BLaER1 treated with 17β-estradiol and CSF1 and Interleukin-3, amounts not matched to agents 10 nM and 100 nM (cell line): ENCODE results near the gene S100A1.

Experiments used
- H3K27ac ChIP-seq, 11 experiments: shearing (Covaris generic); formaldehyde crosslinking; 2 replicates each; pipeline ENCODE4 v1.8.1; 2022
- H3K27me3 ChIP-seq, 11 experiments: shearing (Covaris generic); formaldehyde crosslinking; 2 replicates each; pipeline ENCODE4 v1.8.1; 2022
- H3K36me3 ChIP-seq, 11 experiments: shearing (Covaris generic); formaldehyde crosslinking; 2 replicates each; pipeline ENCODE4 v1.8.1; 2022
- H3K4me1 ChIP-seq, 10 experiments: shearing (Covaris generic); formaldehyde crosslinking; 2 replicates each; pipeline ENCODE4 v1.8.1; 2022
- H3K4me2 ChIP-seq, 11 experiments: shearing (Covaris generic); formaldehyde crosslinking; 2 replicates each; pipeline ENCODE4 v1.8.1; 2022
- H3K4me3 ChIP-seq, 10 experiments: shearing (Covaris generic); formaldehyde crosslinking; 2 replicates each; pipeline ENCODE4 v1.8.1; 2022
- H3K9ac ChIP-seq, 11 experiments: shearing (Covaris generic); formaldehyde crosslinking; 2 replicates each; pipeline ENCODE4 v1.8.1; 2022
- H3K9me3 ChIP-seq, 11 experiments: shearing (Covaris generic); formaldehyde crosslinking; replicated peaks in 1 of 11; 2 replicates each; pipeline ENCODE4 v1.8.1; 2022
- H4K20me1 ChIP-seq, 11 experiments: shearing (Covaris generic); formaldehyde crosslinking; 2 replicates each; pipeline ENCODE4 v1.8.1; 2022
- Cebpa-rat ChIP-seq, 11 experiments: shearing (Covaris generic); IDR thresholded peaks; 2 replicates each; pipeline ENCODE4 v1.8.1; 2022

The S100A1 gene

GRCh38 chr1:153614189-153614900 lies 13.9 kb upstream of the S100A1 start:
- Histone ChIP-seq H3K9ac (no peak overlapping the region), H3K36me3 (peaks cover 9 to 16% (median 13%) of the 10 kb centered on the region in 11 experiments; a peak in 21 of 22 replicates), H3K27me3 (no peaks in the 10 kb centered on the region), H3K27ac (peak overlapping the region in 2 of 11 experiments; percentile 2 to 3; a peak in 2 of 22 replicates), H3K4me2 (peak overlapping the region in 9 of 11 experiments; percentile 11 to 71 (median 50); a peak in 16 of 22 replicates), H3K4me3 (no peak overlapping the region), H4K20me1 (no peaks in the 10 kb centered on the region), H3K4me1 (peaks cover 46 to 84% (median 62%) of the 10 kb centered on the region in 10 experiments), H3K9me3 (peaks cover 0 to 1% (median 0%) of the 10 kb centered on the region in 11 experiments; a peak in 2 of 22 replicates)
- TF ChIP-seq Cebpa-rat (IDR thresholded peaks at IDR 0.05) = no peak

DNA sequence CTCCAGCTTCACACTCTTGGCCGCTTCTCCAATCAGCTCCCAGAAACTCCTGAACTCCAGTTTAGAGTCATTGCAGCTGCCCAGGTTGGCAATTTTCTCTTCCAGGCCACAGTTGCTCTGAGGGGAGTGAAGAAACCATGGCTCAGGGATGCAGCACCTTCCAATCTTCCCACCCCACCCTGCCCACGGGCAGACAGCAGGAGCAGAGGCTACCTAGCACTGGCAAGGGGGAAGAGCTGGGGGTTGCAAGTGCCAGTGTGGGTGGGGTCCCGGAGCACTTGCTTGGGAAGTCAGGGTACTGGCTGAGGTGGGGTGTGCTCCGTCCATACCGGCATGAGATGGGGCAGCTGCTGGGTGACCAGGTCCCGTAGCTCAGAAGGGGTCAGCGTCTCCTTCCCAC lies 13.3 kb upstream of the S100A1 start:
- Histone ChIP-seq H3K4me2 (peak overlapping the region in 9 of 11 experiments; percentile 11 to 71 (median 50); a peak in 15 of 22 replicates), H3K27ac (0 out of 22 replicates have a peak overlapping the region, but pooled peaks of 2 of the 11 experiments have one; percentile 2 to 61), H3K27me3 (no peaks in the 10 kb centered on the region), H3K4me1 (peaks cover 41 to 84% (median 57%) of the 10 kb centered on the region in 10 experiments), H3K4me3 (no peak overlapping the region), H3K36me3 (peaks cover 15 to 22% (median 19%) of the 10 kb centered on the region in 11 experiments), H4K20me1 (no peaks in the 10 kb centered on the region), H3K9me3 (peaks cover 0 to 7% (median 6%) of the 10 kb centered on the region in 11 experiments; a peak in 12 of 22 replicates), H3K9ac (no peak overlapping the region)
- no peak for TF ChIP-seq Cebpa-rat (IDR thresholded peaks at IDR 0.05)

DNA sequence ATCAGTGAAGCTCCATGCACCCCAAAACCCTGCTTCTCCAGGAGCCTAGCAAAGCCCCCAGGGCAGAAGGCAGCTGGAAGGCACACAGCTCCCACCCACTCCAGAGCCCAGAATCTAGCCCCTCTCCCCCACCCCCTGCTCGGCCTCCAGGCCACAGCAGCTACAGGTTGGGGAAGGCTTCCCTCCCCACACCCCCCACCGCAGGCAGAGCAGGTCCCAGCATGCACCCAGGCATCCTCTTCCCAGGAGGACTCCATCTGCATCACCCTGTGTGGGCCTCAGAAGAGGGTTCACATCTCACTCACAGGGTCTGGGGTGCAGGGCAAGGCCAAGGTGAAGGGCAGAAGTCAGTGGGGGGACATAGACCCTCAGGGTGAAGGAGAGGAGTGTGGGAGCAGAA lies 12.8 kb upstream of the S100A1 start:
- Histone ChIP-seq H3K4me1 (peaks cover 36 to 83% (median 52%) of the 10 kb centered on the region in 10 experiments), H3K4me3 (no peak overlapping the region), H3K36me3 (peaks cover 20 to 27% (median 24%) of the 10 kb centered on the region in 11 experiments), H3K27ac (peak overlapping the region in 5 of 11 experiments; percentile 25 to 62 (median 43); a peak in 5 of 22 replicates), H3K27me3 (no peaks in the 10 kb centered on the region), H4K20me1 (no peaks in the 10 kb centered on the region), H3K4me2 (0 out of 22 replicates have a peak overlapping the region, but pooled peaks of 3 of the 11 experiments have one; percentile 11 to 82 (median 70)), H3K9me3 (peaks cover 0 to 12% (median 10%) of the 10 kb centered on the region in 11 experiments; a peak in 12 of 22 replicates), H3K9ac (no peak overlapping the region)
- no peak for TF ChIP-seq Cebpa-rat (IDR thresholded peaks at IDR 0.05)

GRCh38 chr1:153616144-153616916 lies 11.9 kb upstream of the S100A1 start, which contains the start of gene S100A14:
Gene S100A14 (minus strand): TSS chr1:153616325. CDS start chr1:153615858, 467 bp downstream.
- Histone ChIP-seq H3K9me3 (peaks cover 0 to 17% (median 11%) of the 10 kb centered on the region in 11 experiments; a peak in 12 of 22 replicates), H3K36me3 (peaks cover 26 to 36% (median 32%) of the 10 kb centered on the region in 11 experiments), H3K27me3 (no peaks in the 10 kb centered on the region)

GRCh38 chr1:153616917-153617311 lies 11.3 kb upstream of the S100A1 start:
- Histone ChIP-seq H3K4me3 (no peak overlapping the region), H3K27me3 (no peaks in the 10 kb centered on the region), H3K27ac (peak overlapping the region in 10 of 11 experiments; percentile 18 to 62 (median 42); a peak in 17 of 22 replicates), H4K20me1 (no peaks in the 10 kb centered on the region), H3K4me2 (peak overlapping the region in 10 of 11 experiments; percentile 31 to 82 (median 55); a peak in 17 of 22 replicates), H3K4me1 (peaks cover 40 to 83% (median 51%) of the 10 kb centered on the region in 10 experiments), H3K9ac (peak overlapping the region in 8 of 11 experiments; percentile 8 to 51 (median 39); a peak in 8 of 22 replicates), H3K36me3 (peaks cover 26 to 42% (median 37%) of the 10 kb centered on the region in 11 experiments), H3K9me3 (peaks cover 0 to 17% (median 11%) of the 10 kb centered on the region in 11 experiments; a peak in 12 of 22 replicates)
- no peak for TF ChIP-seq Cebpa-rat (IDR thresholded peaks at IDR 0.05)

More at GRCh38 chr1:153616144-153616916, 11.9 kb upstream of the S100A1 start, which contains the start of gene S100A14:
- peak within 1 kb of the TSS in 10 of 11 experiments; percentile 18 to 62 (median 42); a peak in 17 of 22 replicates for H3K27ac ChIP-seq
- H4K20me1 ChIP-seq = no peaks in the 10 kb centered on the region
- no peak for TF ChIP-seq Cebpa-rat (IDR thresholded peaks at IDR 0.05)
- H3K4me3 ChIP-seq = no peak within 1 kb of the TSS
- peaks cover 34 to 83% (median 47%) of the 10 kb centered on the region in 10 experiments for H3K4me1 ChIP-seq
- peak within 1 kb of the TSS in 8 of 11 experiments; percentile 8 to 51 (median 39); a peak in 8 of 22 replicates for H3K9ac ChIP-seq
- H3K4me2 ChIP-seq = peak within 1 kb of the TSS in 10 of 11 experiments; percentile 31 to 82 (median 55); a peak in 18 of 22 replicates

GRCh38 chr1:153617663-153618062 lies 10.6 kb upstream of the S100A1 start:
- Histone ChIP-seq H4K20me1 (no peaks in the 10 kb centered on the region), H3K9me3 (peaks cover 0 to 17% (median 11%) of the 10 kb centered on the region in 11 experiments; a peak in 12 of 22 replicates), H3K4me2 (peak overlapping the region; percentile 31 to 82 (median 56)), H3K27me3 (no peaks in the 10 kb centered on the region), H3K4me1 (peaks cover 47 to 86% (median 58%) of the 10 kb centered on the region in 10 experiments), H3K27ac (peak overlapping the region in 10 of 11 experiments; percentile 18 to 62 (median 42); a peak in 16 of 22 replicates), H3K4me3 (no peak overlapping the region), H3K9ac (peak overlapping the region in 10 of 11 experiments; percentile 7 to 68 (median 41); a peak in 14 of 22 replicates), H3K36me3 (peaks cover 26 to 50% (median 43%) of the 10 kb centered on the region in 11 experiments)
- TF ChIP-seq Cebpa-rat (IDR thresholded peaks at IDR 0.05) = no peak

DNA sequence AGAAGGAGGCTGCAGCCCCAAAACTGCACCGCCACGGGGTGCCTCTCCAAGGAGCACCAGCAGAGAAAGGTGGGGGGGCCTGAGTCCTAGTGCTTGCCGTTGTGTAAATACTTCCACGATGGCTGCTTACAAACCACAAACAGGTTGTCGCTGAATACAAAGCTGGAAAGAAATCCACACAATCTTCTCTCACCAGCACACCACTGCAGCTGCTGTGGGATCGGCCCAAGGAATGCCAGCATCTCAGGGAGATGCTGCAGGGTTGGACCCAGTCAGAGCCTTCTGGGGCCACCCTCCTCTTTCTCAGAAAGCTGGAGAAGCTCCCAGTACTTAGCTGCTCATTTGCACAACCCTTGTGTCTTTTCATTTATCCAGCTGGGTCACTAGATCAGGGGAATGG lies 9.1 kb upstream of the S100A1 start:
- H3K4me1 ChIP-seq = peaks cover 60 to 98% (median 72%) of the 10 kb centered on the region in 10 experiments
- TF ChIP-seq Cebpa-rat (IDR thresholded peaks at IDR 0.05) = no peak
- H3K27ac ChIP-seq = peak overlapping the region in 3 of 11 experiments; percentile 51 to 62 (median 61); a peak in 2 of 22 replicates

DNA sequence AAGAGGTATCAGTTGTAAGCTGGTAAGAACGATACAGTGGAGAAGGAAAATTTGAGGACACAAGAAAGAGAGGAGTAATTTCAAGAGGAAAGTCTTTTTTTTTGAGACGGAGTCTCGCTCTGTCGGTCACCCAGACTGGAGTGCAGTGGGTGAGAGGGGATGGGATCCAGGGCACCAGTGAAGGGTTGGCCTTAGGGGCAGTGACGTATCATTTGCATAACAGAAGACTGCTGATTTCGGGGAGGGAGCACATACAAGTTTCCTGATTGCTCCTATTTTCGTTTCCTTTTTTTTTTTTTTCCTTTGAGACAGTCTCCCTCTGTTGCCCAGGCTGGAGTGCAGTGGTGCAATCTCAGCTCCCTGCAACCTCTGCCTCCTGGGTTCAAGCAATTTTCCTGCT lies 5.1 kb upstream of the S100A1 start:
- H4K20me1 ChIP-seq = no peaks in the 10 kb centered on the region
- peaks cover 0 to 17% (median 11%) of the 10 kb centered on the region in 11 experiments; a peak in 12 of 22 replicates for H3K9me3 ChIP-seq
- H3K27ac ChIP-seq = peak overlapping the region; percentile 36 to 92 (median 64); a peak in 20 of 22 replicates
- peaks cover 27 to 74% (median 59%) of the 10 kb centered on the region in 11 experiments for H3K36me3 ChIP-seq
- peak overlapping the region in 8 of 10 experiments; percentile 1 to 75 (median 69); a peak in 14 of 20 replicates for H3K4me3 ChIP-seq
- H3K9ac ChIP-seq = peak overlapping the region; percentile 6 to 88 (median 53); a peak in 18 of 22 replicates
- peak overlapping the region; percentile 84 to 100 (median 97) for H3K4me2 ChIP-seq
- no peaks in the 10 kb centered on the region for H3K27me3 ChIP-seq
- H3K4me1 ChIP-seq = peaks cover 75 to 93% (median 82%) of the 10 kb centered on the region in 10 experiments
- TF ChIP-seq Cebpa-rat (IDR thresholded peaks at IDR 0.05) = peak in 4 of 11 experiments; percentile 19 to 59 (median 32); a peak in 5 of 22 replicates

More for the DNA sequence above, 9.1 kb upstream of the S100A1 start:
- Histone ChIP-seq H3K4me2 (peak overlapping the region in 5 of 11 experiments; percentile 12 to 82 (median 70); a peak in 8 of 22 replicates), H3K36me3 (peaks cover 26 to 58% (median 44%) of the 10 kb centered on the region in 11 experiments), H3K4me3 (no peak overlapping the region), H3K9ac (peak overlapping the region in 1 of 11 experiments; percentile 2; a peak in 1 of 22 replicates), H4K20me1 (no peaks in the 10 kb centered on the region), H3K27me3 (no peaks in the 10 kb centered on the region), H3K9me3 (peaks cover 0 to 17% (median 11%) of the 10 kb centered on the region in 11 experiments; a peak in 12 of 22 replicates)
